Effector CD4-positive, alpha-beta T cell (primary cell): ENCODE data around the gene JAKMIP1.

Source experiments
- DNase-seq: peaks from one replicate; pipeline ENCODE4 v3.0.0-alpha.2; 2020
- total RNA-seq: gene quantifications from one replicate; lab custom pipeline; 2026; lab: John Stamatoyannopoulos, UW

JAKMIP1 gene
- total RNA-seq, result 0.94 reads per million

GRCh38 chr4:6200011-6200921 is at the start of gene JAKMIP1:
TSS of gene JAKMIP1 (minus strand) at chr4:6200549. CDS start at chr4:6112850, 87,699 bp downstream.
- DNase-seq, result peak; percentile 76

- DNase-seq, result no peak
Measured at GRCh38 chr4:6248394-6248793, 48.0 kb upstream of the JAKMIP1 start.

GRCh38 chr4:6246170-6246634 is 45.9 kb upstream of the JAKMIP1 start:
- DNase-seq, result no peak

GRCh38 chr4:6245246-6246169 is 45.2 kb upstream of the JAKMIP1 start:
- DNase-seq, result no peak

DNA sequence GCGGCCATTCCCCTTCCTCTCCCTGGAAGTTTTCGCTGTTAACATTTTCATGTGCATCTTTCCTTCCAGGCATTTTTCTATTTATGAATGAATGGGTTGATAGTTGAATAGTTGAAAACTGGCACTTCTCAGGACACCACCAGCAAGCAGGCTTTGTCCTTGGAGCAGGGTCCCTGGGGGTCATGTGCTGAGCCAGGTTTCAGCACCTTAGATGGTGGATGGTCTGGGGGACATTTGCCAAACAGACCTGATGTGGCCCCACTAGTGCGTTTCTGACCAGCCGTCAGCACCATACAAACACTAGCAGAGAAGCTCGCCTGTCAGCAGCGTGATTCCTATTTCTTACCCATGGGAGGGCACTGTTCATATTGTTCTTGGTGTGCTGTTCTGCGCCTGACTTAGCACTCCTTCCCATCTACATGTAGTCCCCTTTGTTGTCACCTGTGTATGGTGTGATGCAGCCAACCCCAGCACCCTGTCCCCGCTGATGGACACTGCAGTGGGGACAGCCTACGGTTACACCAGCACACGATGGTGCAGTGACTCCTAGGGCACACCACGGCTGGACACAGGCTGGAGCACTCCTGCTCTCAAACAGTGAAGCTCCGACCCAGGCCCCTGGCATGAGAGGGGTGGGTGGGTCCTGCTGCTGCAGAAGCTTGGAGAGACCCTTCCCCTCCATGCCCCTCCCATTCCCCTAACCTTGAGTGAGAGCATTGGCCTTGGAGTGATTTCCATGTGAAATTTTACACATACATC is 42.1 kb upstream of the JAKMIP1 start:
- no peak for DNase-seq

GRCh38 chr4:6241062-6241845 is 40.9 kb upstream of the JAKMIP1 start:
- no peak for DNase-seq

GRCh38 chr4:6239968-6240367 is 39.6 kb upstream of the JAKMIP1 start:
- DNase-seq, result no peak

- no peak for DNase-seq
Measured at GRCh38 chr4:6239486-6239885, 39.1 kb upstream of the JAKMIP1 start.

DNA sequence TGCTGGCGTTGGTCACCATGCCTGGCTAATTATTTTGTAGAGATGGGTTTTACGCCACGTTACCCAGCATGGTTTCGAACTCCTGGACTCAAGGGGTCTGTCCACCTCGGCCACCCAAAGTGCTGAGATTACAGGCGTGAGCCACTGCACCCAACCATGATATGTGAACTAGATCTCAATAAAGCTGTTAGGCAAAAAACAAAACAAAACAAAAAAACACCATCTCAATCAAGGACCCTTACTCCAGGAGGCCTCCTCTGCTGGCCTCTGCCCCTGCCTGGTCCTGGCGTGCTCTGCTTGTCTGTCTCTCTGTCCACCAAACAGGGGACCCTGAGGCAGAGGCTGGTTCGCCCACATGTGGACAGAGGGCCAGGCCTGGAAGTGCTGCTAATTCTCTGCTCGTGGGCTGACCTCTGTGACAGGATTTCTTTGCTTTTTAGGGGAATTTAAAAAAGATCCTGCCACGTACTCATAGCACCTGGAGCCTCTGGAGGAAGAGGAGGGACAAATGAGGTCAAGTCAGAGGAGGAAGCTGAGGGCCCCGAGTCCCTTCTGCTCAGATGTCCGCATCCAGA is 36.6 kb upstream of the JAKMIP1 start:
- no peak for DNase-seq

- DNase-seq, result no peak
Measured at GRCh38 chr4:6235901-6236640, 35.7 kb upstream of the JAKMIP1 start.

- no peak for DNase-seq
Measured at GRCh38 chr4:6235012-6235411, 34.7 kb upstream of the JAKMIP1 start.

- no peak for DNase-seq
Measured at GRCh38 chr4:6233929-6234328, 33.6 kb upstream of the JAKMIP1 start.

- DNase-seq, result no peak
Measured at GRCh38 chr4:6232836-6233785, 32.8 kb upstream of the JAKMIP1 start.

DNA sequence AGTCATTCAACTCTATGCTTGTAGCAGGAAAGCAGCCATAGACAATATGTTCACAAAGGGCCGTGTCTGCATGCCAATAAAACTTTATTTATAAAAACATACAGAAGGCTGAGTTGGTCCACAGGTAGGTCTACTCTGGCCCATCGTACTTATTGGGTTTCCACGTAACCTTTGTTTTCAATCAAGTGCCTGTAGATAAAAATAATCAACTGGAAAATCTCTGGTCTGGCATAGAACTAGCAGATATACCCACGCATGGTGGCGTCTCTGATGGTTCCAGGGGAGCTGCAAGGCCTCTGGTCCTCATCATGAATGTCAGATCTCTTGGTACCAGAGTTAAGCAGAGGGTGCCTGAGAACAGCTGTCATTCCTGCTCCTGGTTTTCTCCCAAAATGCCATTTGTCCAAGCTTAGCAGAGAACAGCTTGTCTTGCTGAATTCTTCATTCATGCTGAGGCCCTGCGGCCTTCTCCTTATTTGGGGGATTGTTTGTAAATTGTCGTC is 31.4 kb upstream of the JAKMIP1 start:
- no peak for DNase-seq

DNA sequence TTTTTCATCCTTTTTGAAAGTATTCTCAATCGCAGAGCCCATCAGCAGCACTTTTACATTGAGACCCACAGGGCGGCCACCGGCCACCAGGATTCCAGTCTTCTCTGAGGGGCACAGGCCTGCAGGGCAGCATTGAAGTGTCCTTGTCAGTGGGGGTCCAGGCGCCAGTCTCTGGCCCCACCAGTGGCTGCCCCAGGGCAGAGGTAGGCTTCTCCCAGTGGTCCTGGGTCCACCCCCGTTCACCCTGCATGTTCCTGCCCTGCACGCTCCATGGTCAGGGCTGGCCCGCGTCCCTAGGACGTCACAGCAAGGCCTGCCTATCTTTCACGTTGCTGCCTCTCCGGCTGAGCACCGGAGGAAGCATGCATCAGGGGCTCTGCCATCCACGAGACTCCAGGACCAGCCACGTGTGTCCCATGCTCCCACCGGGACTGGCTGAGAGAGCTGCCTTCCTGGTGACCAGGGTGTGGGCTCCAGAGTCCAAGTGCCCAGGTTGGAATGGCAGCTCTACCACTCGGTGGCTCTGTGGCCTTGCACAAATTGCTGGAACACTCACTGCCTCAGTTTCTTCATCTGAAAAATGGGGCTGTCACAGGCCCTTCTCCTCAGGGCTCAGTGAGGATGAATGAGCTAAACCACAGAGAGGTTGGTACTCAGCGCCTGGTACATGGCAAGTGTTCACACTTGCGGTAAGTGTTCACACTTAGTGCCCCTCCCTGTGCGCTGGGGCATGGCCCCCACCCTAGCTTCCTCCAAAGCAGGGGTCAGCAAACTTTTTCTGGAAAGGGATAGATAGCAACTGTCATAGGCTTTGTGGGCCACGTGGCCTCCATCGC is 30.7 kb upstream of the JAKMIP1 start:
- no peak for DNase-seq

DNA sequence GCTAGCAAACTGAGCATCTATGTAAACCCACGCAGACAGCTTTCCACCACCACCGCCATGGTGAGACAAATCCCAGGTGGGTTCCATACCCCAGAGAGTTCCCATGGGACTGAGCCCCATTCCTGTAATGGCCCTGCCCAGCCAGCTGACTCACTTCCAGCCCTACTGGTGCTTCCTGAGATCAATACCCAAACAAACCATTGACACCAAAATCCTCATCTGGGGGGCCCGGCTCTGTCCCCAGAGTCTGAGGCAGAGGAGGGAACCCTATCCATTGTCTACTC is 30.1 kb upstream of the JAKMIP1 start:
- no peak for DNase-seq

DNA sequence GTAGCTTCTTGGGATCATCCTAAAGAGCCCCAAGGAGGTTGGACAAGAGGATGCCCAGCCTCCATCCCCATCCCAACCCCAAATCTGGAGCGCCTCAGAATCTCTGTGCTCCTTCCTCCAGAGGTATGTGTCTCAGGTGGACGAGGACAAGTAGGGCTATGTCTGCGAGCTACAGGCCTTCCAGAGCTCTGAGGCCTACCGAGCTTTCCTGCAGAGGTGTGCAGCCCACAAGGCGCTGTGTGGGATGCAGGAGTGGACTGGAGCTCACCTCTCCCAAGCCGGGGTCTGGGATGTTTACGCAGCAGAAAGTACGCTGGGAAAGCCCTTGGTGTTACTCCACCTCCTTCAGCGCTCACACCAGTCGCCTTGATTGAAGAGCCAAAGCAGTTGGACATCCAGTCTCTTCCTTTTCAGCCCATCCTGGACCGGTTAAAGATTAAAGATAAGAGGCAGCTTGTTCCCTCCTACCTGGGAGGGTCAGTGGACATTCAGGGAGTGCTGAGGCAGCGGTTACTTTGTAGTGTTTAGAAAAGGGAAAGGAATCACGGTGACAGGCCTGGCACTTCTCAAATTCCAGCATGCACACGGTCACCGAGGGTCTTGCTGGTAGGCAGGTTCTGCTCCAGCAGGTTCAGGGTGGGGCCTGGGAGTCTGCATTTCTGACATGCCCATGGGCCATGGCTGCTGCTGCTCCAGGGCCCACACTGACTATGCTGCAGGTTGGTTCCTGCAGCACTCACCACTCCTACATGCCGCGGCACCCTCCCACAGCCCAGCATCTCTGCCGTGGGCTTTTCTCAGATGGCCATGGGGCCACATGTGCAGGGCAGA is 29.5 kb upstream of the JAKMIP1 start:
- DNase-seq, result no peak

DNA sequence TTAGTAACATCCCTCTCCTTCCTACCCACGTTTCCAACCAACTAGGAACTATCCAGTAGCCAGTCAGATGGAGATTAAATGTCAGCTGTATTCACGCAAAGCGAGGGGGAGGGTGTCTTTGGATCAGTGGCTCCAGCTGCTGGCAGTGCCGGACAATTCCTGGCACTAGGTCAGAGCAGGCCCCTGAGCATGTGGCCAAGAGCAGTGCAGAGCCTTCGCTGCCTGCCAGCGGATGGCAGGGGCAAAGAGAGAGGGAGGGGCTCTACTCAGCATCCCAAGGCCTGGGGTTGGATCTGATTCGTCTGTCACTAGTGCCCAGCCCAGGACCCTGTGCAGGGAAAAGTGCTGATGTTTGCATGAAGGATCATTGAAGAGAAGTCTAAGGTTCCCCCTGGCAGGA is 28.7 kb upstream of the JAKMIP1 start:
- DNase-seq, result no peak
